IMR-90 (cell line): ENCODE results near the gene ZNF385D.

Source experiments
- BHLHE40 ChIP-seq: fragments of 150-350 bp; IDR thresholded peaks from 2 replicates; pipeline ENCODE4 v1.6.1; 2016; ENCODE audit warnings: mild to moderate bottlenecking, low read depth, low read length
- CTCF ChIP-seq: conservative IDR thresholded peaks from 2 replicates; pipeline ENCODE4 v1.5.1; 2012; ENCODE audit warnings: mild to moderate bottlenecking, low read depth, low read length, improper control_type of control experiment
- POLR2A ChIP-seq: IDR thresholded peaks from 2 replicates; pipeline ENCODE4 v1.6.1; 2012; ENCODE audit warnings: mild to moderate bottlenecking, low read depth, low read length
- RCOR1 ChIP-seq: IDR thresholded peaks from 2 replicates; pipeline ENCODE4 v1.6.1; 2012; ENCODE audit warnings: mild to moderate bottlenecking, low read length, improper control_type of control experiment; ENCODE audit not compliant: insufficient replicate concordance

GRCh38 chr3:21484828-21485144 is 266.2 kb downstream of the ZNF385D start:
- TF ChIP-seq POLR2A (no peak), RCOR1 (no peak), CTCF (no peak), BHLHE40 (no peak)
